GM13976 (cell line): Measurements from ENCODE around the gene DNAJB6.

Experiments
- DNase-seq: peaks from one replicate; pipeline ENCODE4 v3.0.0; 2012; ENCODE audit warnings: low spot score
- in situ Hi-C: fragments of 300-500 bp; cut with MboI; formaldehyde crosslinking; loops from one replicate; pipeline ENCODE4 v1.12.0; 2022; ENCODE audit warnings: low sequenced_read_pairs, mixed read lengths, inconsistent platforms; ENCODE audit not compliant: unreplicated experiment
- TF ChIP-seq, protein P1 (sequence below): IDR thresholded peaks from 2 replicates; pipeline ENCODE4 v1.5.1; 2012; ENCODE audit warnings: borderline replicate concordance, mild to moderate bottlenecking; ENCODE audit not compliant: insufficient read depth; ENCODE audit errors: extremely low read depth, missing control alignments, control extremely low read depth

The DNAJB6 gene

DNA sequence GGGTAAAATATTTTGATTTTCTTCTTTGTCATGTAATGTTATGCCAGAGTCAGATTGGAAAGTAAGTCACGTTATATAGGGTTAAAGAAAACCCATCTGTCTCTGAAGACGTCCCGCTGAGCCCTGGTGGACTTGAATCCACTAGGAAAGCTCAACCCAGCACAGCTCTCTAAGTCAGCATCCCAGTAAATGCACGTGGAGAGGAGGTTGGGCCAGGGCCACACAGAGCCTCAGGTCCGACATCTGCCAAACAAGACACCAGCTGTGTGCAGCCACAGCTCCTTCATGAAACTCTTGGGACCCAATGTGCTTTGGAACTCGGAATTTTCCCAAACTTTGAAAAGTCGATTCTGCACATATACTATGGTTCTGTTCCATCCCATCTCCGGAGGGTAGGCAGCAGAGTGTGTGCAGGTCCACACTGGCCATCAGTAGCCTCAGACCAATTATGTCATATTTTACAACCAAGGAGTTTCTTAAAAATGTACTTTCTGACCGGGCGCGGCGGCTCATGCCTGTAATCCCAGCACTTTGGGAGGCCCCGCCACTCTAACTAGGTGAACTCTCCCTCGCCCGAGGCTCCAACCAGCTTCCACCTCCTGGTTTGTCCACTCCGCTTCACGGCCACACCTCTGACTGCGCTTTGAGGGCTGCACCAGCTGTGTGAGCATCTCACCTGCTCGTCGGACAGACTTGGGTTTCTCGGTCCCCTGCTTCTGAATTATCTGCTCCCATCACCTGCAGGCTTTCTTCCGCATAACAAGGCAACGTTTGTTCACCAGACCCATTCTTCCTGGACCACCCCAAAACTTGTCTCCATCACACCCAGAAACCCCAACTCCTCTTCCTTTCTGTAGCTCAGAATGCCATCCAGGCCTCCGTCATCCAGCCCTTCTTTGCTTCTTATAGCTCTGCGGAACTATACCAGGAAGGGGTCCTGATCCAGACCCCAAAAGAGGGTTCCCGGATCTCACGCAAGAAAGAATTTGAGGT, 29.7 kb upstream of the DNAJB6 start:
- in situ Hi-C loops, result no loop called here
- DNase-seq, result no peak
- TF ChIP-seq, protein P1, sequence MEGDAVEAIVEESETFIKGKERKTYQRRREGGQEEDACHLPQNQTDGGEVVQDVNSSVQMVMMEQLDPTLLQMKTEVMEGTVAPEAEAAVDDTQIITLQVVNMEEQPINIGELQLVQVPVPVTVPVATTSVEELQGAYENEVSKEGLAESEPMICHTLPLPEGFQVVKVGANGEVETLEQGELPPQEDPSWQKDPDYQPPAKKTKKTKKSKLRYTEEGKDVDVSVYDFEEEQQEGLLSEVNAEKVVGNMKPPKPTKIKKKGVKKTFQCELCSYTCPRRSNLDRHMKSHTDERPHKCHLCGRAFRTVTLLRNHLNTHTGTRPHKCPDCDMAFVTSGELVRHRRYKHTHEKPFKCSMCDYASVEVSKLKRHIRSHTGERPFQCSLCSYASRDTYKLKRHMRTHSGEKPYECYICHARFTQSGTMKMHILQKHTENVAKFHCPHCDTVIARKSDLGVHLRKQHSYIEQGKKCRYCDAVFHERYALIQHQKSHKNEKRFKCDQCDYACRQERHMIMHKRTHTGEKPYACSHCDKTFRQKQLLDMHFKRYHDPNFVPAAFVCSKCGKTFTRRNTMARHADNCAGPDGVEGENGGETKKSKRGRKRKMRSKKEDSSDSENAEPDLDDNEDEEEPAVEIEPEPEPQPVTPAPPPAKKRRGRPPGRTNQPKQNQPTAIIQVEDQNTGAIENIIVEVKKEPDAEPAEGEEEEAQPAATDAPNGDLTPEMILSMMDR, result no peak

DNA sequence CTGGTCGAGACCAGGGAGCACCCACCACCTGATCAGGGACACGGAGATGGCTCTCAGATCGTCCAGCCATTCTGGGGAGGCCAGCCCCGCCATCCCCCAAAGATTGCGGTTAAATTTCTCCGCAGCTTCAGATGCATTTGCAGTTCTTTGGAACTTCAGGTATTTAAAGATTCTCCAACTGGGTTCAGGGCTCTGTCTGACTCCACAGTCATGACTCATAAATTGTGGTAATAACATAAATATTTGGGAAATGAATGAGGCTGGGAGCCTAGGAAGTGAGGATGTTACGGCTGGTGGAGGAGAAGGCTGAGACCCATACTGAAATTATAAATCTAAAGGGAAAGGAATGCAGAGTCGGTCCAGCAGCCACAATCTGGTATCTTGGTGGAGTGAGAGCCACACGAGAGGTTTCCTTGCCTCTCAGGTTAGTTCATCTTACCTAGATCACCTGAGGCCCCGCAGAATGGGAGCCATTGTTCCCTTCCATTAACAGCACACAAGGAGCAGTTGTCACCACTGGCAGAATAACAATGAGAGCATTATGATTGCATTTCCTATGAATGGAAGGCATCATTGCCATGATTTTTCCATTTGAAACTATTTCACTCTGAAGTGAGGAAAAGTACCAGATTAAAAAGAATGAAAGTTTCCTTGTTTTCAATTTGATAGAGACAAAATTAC, 26.7 kb upstream of the DNAJB6 start:
- TF ChIP-seq, protein P1, result no peak
- in situ Hi-C loops, result no loop called here
- no peak for DNase-seq

GRCh38 chr7:157310676-157311185, 26.1 kb upstream of the DNAJB6 start:
- TF ChIP-seq, protein P1, result no peak

DNA sequence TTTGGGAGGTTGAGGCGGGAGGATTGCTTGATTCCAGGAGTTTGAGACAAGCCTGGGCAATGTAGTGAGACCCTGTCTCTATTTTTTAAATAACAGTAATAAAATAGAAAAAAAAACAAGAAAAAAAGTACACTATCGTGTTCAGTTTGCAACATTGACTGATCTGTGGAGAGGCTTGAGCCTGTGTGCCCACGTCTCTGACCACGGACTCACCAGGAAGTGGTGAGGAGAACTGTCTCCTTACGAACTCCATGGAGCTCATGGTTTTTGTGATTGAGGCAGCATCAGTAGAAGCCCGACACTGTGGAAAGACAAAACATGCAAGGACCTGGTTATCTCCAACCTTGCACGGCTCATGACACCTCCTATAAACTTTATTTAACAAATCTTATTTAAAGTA, 23.9 kb upstream of the DNAJB6 start:
- no peak for DNase-seq
- TF ChIP-seq, protein P1, result no peak
- in situ Hi-C loops, result no loop called here

More at GRCh38 chr7:157310676-157311185, 26.1 kb upstream of the DNAJB6 start:
- DNase-seq, result no peak
- in situ Hi-C loops, result no loop called here

GRCh38 chr7:157313645-157314044, 23.2 kb upstream of the DNAJB6 start:
- no peak for DNase-seq
- in situ Hi-C loops, result no loop called here
- TF ChIP-seq, protein P1, result no peak

GRCh38 chr7:157318015-157318706, 18.6 kb upstream of the DNAJB6 start:
- peak; percentile 74 for DNase-seq
- in situ Hi-C loops, result no loop called here
- TF ChIP-seq, protein P1, result no peak
